ENCODE measurements around the gene OR2A1.
"Not testable (repeated sequence)": the region's sequence is repeated elsewhere in the genome, so short reads cannot be mapped to it uniquely, and the experiment has no call there.

OR2A1 gene

DNA sequence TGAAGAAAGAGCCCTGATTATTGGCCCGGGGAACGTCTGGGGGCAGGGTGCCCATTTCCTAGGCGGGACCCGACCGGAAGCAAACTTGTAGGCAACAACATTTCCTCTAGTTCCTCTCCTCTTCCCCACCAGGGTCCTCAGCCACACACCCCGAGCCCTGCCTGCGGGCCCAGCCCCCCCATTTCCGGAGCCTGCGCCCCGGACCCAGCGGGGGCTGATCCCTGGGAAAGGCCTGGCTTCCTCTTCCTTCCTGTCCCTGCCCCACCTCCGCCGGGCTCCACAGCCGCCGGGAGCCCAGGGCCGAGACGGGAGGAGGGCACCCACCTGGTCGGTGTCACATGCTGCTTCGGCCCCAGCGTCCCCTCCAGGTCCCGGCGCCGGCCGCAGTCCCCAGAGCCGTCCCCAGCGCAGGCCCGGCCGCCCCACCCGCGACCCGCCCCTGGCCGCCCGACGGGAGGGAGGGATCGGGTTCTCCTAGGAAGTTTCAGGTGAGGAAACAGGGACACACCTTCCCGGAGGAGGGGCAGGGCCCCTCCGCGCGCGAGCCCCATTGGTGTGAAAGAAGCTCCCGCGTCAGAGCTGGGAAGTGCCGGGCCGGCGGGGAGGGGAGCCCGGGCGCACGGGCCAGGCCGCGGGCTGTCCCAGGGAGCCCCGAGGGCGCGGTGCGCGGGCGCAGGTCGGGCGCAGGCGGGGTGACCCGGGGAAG lies 18.3 kb upstream of the OR2A1 start:
- H3K9me3 ChIP-seq (replicated peaks; ENCODE audit: low read length); H3K36me3 ChIP-seq (ENCODE audit: insufficient read depth, low read length); H3K4me1 ChIP-seq (ENCODE audit: control insufficient read depth, insufficient read depth, low read length); H3K27me3 ChIP-seq (ENCODE audit: control insufficient read depth, insufficient read depth, low read length); H3K9ac ChIP-seq (ENCODE audit: low read depth, low read length); H3K4me3 ChIP-seq (ENCODE audit: low read length); H3K4me2 ChIP-seq (ENCODE audit: low read length): not testable (repeated sequence)

DNA sequence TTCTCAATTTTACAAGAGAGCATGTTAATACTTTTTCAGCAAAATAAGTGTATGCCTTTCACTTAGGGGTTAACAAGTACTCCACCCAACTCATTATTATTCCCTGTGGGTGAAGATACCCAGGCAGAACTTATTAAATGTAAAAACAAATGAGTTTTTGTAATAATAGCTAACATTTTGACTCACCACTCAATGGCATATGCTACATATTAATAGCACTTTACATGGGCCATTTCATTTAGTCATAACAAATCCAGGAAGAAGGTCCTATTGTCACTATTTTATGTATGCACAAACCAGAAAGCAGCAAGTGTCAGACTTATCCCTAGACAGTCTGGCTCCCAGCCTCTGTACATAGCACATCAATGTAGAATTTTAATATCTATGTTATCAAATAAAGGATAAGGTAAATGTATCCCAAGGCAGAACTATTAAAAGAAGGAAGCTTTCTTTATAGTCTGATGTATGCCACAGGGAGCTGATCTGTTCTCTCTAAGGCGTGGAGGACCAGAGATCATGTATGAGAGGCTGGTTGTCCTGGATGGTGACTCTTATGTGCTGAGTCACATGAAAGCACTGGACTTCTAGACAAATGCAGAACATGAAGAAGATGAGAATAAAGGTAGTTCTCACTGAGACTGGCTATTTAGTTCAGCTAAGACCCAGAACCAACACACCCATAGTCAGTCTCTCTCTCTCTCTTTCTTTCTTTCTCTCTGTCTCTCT lies 9.5 kb upstream of the OR2A1 start:
- H3K9ac ChIP-seq (ENCODE audit: low read depth, low read length); H3K9me3 ChIP-seq (replicated peaks; ENCODE audit: low read length); H3K4me3 ChIP-seq (ENCODE audit: low read length); H3K4me2 ChIP-seq (ENCODE audit: low read length); H3K36me3 ChIP-seq (ENCODE audit: insufficient read depth, low read length); H3K4me1 ChIP-seq (ENCODE audit: control insufficient read depth, insufficient read depth, low read length); H3K27me3 ChIP-seq (ENCODE audit: control insufficient read depth, insufficient read depth, low read length): not testable (repeated sequence)

DNA sequence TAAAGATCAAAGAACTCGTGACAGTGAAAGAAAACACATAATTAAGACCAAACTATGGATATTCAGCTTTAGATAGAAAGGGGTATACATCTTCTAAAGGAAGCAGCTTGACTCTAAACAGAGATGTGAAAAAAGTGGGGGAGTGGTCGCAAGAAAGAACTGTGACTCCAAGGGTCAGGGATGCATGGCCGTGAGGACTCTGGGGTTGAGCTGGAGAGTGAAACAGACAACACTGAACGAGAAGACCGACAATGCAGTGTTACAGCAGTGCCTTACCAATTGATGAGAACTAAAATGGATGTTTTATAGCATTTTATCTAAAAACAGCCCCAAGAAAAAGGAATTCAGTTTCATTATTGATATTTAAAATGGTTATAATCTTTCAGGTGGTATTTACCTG lies 8.6 kb upstream of the OR2A1 start:
- not testable (repeated sequence) for H3K4me3 ChIP-seq (ENCODE audit: low read length); H3K4me1 ChIP-seq (ENCODE audit: control insufficient read depth, insufficient read depth, low read length); H3K9me3 ChIP-seq (replicated peaks; ENCODE audit: low read length); H3K9ac ChIP-seq (ENCODE audit: low read depth, low read length); H3K27me3 ChIP-seq (ENCODE audit: control insufficient read depth, insufficient read depth, low read length); H3K36me3 ChIP-seq (ENCODE audit: insufficient read depth, low read length); H3K4me2 ChIP-seq (ENCODE audit: low read length)

DNA sequence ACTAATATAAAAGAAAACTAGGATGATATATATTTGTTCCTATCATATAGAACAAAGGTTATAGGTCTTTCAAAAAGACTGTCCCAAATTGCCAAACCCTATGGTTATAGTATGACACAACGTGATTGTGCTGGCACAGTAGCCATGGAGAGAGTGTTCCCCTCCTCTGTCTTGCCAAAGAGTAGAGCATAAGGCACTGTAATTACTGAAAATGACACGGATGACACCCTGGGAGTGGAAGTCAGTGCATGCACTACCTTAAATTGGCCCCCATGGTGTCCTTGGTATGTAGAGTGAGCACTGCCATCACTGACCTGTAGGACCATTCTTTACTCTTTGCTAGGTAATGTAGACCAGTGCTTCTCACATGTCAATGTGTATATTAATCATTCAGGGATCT lies 7.1 kb upstream of the OR2A1 start:
- not testable (repeated sequence) for H3K9me3 ChIP-seq (replicated peaks; ENCODE audit: low read length); H3K27me3 ChIP-seq (ENCODE audit: control insufficient read depth, insufficient read depth, low read length); H3K4me3 ChIP-seq (ENCODE audit: low read length); H3K36me3 ChIP-seq (ENCODE audit: insufficient read depth, low read length); H3K4me2 ChIP-seq (ENCODE audit: low read length); H3K9ac ChIP-seq (ENCODE audit: low read depth, low read length); H3K4me1 ChIP-seq (ENCODE audit: control insufficient read depth, insufficient read depth, low read length)

DNA sequence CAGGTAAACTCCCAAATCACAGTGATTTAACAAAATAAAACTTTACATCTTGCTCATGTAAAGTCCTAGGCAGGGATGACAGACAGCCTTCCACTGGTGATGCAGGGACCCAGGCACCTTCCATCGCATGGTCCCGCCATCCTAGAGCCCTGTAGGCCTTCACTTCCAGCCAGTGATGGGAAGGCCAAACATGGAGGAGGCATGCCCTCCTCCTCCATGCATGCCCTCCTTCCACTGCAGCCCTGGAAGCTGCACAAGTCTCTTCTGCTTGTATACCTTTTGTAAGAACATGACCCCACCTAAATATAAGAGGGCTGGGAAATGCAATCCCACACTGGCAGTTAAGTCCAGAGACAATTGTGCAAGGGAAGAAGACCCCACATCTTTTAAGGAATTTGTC lies 2.5 kb upstream of the OR2A1 start:
- not testable (repeated sequence) for H3K9me3 ChIP-seq (replicated peaks; ENCODE audit: low read length); H3K27me3 ChIP-seq (ENCODE audit: control insufficient read depth, insufficient read depth, low read length); H3K4me2 ChIP-seq (ENCODE audit: low read length); H3K4me3 ChIP-seq (ENCODE audit: low read length); H3K36me3 ChIP-seq (ENCODE audit: insufficient read depth, low read length); H3K9ac ChIP-seq (ENCODE audit: low read depth, low read length); H3K4me1 ChIP-seq (ENCODE audit: control insufficient read depth, insufficient read depth, low read length)

DNA sequence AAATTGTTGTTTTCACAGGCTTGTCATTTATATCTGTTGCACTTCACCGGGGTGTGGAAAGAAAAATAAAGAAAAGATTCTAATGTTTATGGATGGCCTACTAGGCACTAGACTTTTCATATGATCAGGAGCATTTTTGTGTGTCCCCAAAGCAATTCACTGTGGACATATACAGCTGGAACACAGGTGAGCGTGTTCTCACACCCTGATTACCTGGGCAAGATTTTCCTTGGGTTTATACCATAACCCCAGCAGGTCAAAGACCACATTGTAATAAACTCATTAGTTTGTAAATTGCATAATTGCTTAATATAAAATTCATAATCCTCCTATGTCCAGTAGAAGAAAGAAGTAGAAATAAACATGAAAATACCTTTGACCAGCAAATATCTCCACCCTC lies 1.0 kb upstream of the OR2A1 start:
- H3K4me1 ChIP-seq (ENCODE audit: control insufficient read depth, insufficient read depth, low read length); H3K27me3 ChIP-seq (ENCODE audit: control insufficient read depth, insufficient read depth, low read length); H3K4me3 ChIP-seq (ENCODE audit: low read length); H3K9ac ChIP-seq (ENCODE audit: low read depth, low read length); H3K9me3 ChIP-seq (replicated peaks; ENCODE audit: low read length); H3K36me3 ChIP-seq (ENCODE audit: insufficient read depth, low read length); H3K4me2 ChIP-seq (ENCODE audit: low read length): not testable (repeated sequence)

DNA sequence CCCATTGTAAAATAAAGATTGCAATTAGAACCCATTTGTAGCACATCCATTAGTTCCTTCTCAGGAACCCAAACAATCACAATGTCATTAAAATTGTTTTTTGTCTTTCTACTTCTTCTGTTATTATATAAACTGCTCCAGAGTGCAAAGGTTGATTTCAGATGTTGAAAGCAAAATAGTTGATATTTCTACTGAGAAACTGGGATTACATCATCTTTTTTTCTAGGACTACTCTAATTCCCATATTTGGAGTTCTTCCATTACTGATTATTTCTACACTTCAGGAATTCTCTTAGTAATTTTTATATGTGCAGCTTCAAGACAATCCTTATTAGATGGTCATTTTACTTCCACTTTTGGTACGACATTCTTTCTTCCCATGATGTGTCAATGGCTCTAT lies 5.3 kb downstream of the OR2A1 start:
- H3K36me3 ChIP-seq (ENCODE audit: insufficient read depth, low read length); H3K4me1 ChIP-seq (ENCODE audit: control insufficient read depth, insufficient read depth, low read length); H3K4me2 ChIP-seq (ENCODE audit: low read length); H3K4me3 ChIP-seq (ENCODE audit: low read length); H3K9ac ChIP-seq (ENCODE audit: low read depth, low read length); H3K9me3 ChIP-seq (replicated peaks; ENCODE audit: low read length); H3K27me3 ChIP-seq (ENCODE audit: control insufficient read depth, insufficient read depth, low read length): not testable (repeated sequence)

DNA sequence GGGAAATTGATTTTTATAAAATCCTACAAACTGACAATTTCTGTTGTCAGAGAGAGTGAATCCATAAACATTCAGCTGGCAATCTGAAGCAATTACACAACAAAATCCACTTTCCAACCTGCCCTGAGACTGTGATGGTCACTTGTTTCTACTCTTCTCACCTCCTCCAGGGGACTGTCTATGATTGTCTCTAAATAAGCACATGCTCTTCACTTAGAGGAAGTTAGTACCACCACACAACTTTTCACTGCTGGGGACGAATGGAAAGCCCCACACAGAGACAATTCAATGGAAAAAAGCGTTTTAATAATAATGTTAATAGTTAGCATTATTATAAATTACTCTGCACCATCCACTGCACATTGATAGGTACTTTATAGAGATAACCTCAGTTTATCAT lies 7.3 kb downstream of the OR2A1 start:
- H3K4me2 ChIP-seq (ENCODE audit: low read length); H3K36me3 ChIP-seq (ENCODE audit: insufficient read depth, low read length); H3K27me3 ChIP-seq (ENCODE audit: control insufficient read depth, insufficient read depth, low read length); H3K4me3 ChIP-seq (ENCODE audit: low read length); H3K4me1 ChIP-seq (ENCODE audit: control insufficient read depth, insufficient read depth, low read length); H3K9me3 ChIP-seq (replicated peaks; ENCODE audit: low read length); H3K9ac ChIP-seq (ENCODE audit: low read depth, low read length): not testable (repeated sequence)

DNA sequence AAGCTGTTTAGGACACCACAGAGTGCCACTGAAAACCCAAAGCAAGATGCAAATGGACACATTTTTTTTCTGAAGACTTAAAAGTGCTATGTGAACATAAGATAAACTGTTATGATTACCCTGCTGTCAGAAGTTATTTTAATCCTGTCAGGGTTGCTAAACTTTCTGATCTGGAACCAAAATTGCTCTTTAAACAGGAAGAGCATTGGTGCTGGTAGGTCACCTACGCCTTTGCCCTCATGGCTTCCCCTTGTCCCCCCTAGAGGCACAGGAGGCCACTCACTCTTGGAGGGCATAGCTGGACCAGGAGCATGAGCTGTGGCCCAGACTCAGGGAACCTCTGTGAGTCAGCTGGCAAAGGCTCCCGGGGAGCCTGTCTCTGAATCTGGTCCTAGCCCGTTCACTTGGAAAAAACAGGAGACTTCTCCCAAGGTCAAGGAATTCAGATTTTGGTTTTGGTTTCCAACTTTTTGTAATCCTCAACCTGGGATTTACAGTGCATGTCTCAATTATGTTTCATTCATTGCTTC lies 9.5 kb downstream of the OR2A1 start:
- H3K27me3 ChIP-seq (ENCODE audit: control insufficient read depth, insufficient read depth, low read length); H3K4me2 ChIP-seq (ENCODE audit: low read length); H3K4me3 ChIP-seq (ENCODE audit: low read length); H3K4me1 ChIP-seq (ENCODE audit: control insufficient read depth, insufficient read depth, low read length); H3K36me3 ChIP-seq (ENCODE audit: insufficient read depth, low read length); H3K9me3 ChIP-seq (replicated peaks; ENCODE audit: low read length); H3K9ac ChIP-seq (ENCODE audit: low read depth, low read length): not testable (repeated sequence)

DNA sequence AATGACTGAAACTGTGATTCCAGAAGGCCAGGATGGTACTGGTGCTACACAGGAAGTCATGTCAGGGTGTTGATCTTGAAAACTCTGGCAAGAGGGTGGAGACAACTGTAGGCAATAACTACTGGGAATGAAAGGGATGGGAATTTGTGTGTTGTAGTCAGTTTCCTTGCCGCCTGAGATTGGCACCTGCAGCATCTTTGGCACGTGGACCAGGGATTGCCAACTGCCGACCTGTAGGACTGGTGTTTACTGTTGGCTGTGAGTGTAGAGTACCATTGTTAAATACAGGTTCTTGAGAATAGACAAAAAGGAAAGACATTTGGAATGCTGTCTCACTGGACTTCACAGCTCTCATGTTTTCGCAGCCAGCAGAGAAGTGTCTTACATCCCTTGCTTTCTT lies 11.1 kb downstream of the OR2A1 start:
- H3K4me2 ChIP-seq (ENCODE audit: low read length); H3K4me3 ChIP-seq (ENCODE audit: low read length): not testable (repeated sequence)

DNA sequence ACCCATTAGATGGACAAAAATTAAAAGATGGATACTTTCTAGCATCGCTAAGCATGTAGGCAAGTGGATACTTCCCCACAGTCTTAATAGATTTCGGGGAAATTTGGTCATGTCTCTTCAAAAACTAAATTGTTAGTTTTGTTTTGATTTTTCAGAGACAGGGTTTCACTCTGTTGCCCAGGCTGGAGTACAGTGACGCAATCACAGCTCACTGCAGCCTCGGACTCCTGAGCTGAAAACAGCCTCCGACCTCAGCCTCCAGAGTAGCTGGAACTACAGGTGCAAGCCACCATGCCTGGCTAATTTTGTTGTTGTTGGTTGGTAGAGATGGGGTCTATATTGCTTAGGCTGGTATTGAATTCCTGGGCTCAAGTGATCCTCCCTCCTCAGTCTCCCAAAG lies 13.6 kb downstream of the OR2A1 start:
- H3K4me3 ChIP-seq (ENCODE audit: low read length); H3K9me3 ChIP-seq (replicated peaks; ENCODE audit: low read length); H3K27me3 ChIP-seq (ENCODE audit: control insufficient read depth, insufficient read depth, low read length); H3K9ac ChIP-seq (ENCODE audit: low read depth, low read length); H3K36me3 ChIP-seq (ENCODE audit: insufficient read depth, low read length); H3K4me1 ChIP-seq (ENCODE audit: control insufficient read depth, insufficient read depth, low read length); H3K4me2 ChIP-seq (ENCODE audit: low read length): not testable (repeated sequence)

More for the DNA sequence above, 11.1 kb downstream of the OR2A1 start:
- H3K27me3 ChIP-seq (ENCODE audit: control insufficient read depth, insufficient read depth, low read length); H3K36me3 ChIP-seq (ENCODE audit: insufficient read depth, low read length); H3K9ac ChIP-seq (ENCODE audit: low read depth, low read length); H3K9me3 ChIP-seq (replicated peaks; ENCODE audit: low read length); H3K4me1 ChIP-seq (ENCODE audit: control insufficient read depth, insufficient read depth, low read length): not testable (repeated sequence)

DNA sequence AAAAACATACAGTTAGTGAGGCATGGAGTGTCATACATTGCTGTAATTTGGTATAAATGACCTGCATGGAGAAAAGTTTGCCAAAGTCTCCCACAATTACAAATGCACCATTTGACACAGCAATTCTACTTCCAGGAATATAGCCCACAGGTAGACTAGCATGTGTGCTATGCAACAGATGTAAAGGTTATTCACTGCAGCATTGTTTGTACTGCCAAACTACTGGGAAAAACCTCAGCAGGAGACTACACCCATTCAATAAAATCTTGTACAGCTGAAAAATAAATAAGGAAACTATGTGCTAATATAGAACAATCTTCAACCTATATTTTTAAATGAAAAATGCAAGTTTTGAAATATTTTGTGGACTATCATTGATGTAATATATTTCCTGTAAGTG lies 17.8 kb downstream of the OR2A1 start:
- not testable (repeated sequence) for H3K4me1 ChIP-seq (ENCODE audit: control insufficient read depth, insufficient read depth, low read length); H3K4me3 ChIP-seq (ENCODE audit: low read length); H3K9ac ChIP-seq (ENCODE audit: low read depth, low read length); H3K9me3 ChIP-seq (replicated peaks; ENCODE audit: low read length); H3K4me2 ChIP-seq (ENCODE audit: low read length); H3K36me3 ChIP-seq (ENCODE audit: insufficient read depth, low read length); H3K27me3 ChIP-seq (ENCODE audit: control insufficient read depth, insufficient read depth, low read length)

Measured in skeletal muscle satellite cell (primary cell).